ENCODE measurements around the gene NOP9.

Gene NOP9

DNA sequence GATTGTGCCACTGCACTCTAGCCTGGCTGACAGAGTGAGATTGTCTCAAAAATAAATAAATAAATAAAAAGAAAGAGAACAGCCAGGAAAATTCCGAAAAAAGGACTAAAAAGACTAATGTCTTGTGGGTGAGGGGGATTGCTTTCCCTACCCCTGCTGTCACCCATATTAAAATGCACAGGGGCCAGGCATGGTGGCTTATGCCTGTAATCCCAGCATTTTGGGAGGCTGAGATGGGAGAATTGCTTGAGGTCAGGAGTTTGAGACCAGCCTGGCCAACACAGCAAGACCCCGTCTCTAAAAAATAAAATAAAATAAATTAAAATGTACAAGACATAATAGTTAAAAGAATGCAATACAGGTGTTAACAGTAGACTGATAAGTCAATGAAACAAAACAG lies 6.1 kb upstream of the NOP9 start:
- H3K79me2 ChIP-seq (ENCODE audit: control insufficient read depth, low read length): peaks cover 1% of the 10 kb centered on the region; the same call in 1 of the 2 replicates
- H3K4me2 ChIP-seq (ENCODE audit: low read length): no peak overlapping the region
- no peak for TF ChIP-seq EZH2phosphoT487 (IDR thresholded peaks at IDR 0.05; ENCODE audit: borderline replicate concordance, low read length)
- TF ChIP-seq, protein P1, sequence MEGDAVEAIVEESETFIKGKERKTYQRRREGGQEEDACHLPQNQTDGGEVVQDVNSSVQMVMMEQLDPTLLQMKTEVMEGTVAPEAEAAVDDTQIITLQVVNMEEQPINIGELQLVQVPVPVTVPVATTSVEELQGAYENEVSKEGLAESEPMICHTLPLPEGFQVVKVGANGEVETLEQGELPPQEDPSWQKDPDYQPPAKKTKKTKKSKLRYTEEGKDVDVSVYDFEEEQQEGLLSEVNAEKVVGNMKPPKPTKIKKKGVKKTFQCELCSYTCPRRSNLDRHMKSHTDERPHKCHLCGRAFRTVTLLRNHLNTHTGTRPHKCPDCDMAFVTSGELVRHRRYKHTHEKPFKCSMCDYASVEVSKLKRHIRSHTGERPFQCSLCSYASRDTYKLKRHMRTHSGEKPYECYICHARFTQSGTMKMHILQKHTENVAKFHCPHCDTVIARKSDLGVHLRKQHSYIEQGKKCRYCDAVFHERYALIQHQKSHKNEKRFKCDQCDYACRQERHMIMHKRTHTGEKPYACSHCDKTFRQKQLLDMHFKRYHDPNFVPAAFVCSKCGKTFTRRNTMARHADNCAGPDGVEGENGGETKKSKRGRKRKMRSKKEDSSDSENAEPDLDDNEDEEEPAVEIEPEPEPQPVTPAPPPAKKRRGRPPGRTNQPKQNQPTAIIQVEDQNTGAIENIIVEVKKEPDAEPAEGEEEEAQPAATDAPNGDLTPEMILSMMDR (IDR thresholded peaks at IDR 0.05; ENCODE audit: low read depth, low read length, poor library complexity, severe bottlenecking): no peak

DNA sequence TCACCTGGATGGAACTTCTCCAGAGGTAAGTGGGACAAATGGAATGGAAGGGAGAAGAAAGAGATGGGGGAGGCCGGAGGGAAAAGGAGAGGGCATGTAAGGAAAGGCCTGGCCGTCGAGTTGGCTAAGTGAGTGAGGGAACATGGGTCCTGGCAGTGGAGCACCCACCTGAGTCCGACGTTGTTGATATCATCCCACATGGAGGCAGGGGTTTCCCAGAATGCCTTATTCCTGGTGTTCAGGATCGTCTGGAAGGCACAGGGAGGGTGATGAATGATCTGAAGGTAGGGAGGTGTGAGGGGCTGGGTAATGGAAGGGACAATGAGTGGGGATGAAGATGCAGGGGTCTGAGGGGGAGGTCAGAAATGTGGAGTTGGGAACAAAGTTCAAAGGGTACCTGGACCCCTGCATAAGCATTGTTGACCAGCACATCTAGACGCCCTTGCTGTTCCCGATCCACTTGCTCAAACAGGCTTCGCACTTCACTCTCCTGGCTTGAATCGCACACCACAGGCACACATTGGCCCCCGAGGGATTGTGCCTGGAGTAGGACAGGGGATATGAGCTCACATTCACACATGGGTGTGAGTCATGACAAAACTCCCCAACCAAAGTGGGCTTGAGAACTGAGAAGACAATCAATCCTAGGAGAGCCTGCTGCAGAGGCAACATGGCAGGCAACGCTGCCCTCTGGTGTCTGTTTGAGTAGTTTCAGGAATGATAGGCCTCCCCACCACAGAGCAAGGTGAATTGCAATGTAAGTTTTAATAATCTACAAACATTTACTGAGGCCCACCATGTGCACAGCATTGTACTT lies 3.1 kb upstream of the NOP9 start:
- no peaks in the 10 kb centered on the region for H3K9me2 ChIP-seq (replicated peaks; ENCODE audit: control insufficient read depth, low read length)
- H3K27ac ChIP-seq (ENCODE audit: low read depth, low read length): no peak overlapping the region
- H3K27me3 ChIP-seq (ENCODE audit: control insufficient read depth, low read length): no peaks in the 10 kb centered on the region
- H3K79me2 ChIP-seq (ENCODE audit: control insufficient read depth, low read length): peaks cover 30% of the 10 kb centered on the region
- H3K4me1 ChIP-seq (ENCODE audit: control insufficient read depth, low read length): peaks cover 32% of the 10 kb centered on the region
- peak overlapping the region; percentile 32; the same call in 1 of the 2 replicates for H3K4me2 ChIP-seq (ENCODE audit: low read length)
- TF ChIP-seq, protein P1 (IDR thresholded peaks at IDR 0.05; ENCODE audit: low read depth, low read length, poor library complexity, severe bottlenecking): peak; percentile 84
- TF ChIP-seq EZH2phosphoT487 (IDR thresholded peaks at IDR 0.05; ENCODE audit: borderline replicate concordance, low read length): no peak
- no peak overlapping the region for H3K4me3 ChIP-seq (ENCODE audit: low read length)
- H3K9me3 ChIP-seq (ENCODE audit: control insufficient read depth, insufficient read depth, low read length): no peaks in the 10 kb centered on the region
- no peaks in the 10 kb centered on the region; the same call in 1 of the 2 replicates for H4K20me1 ChIP-seq (ENCODE audit: control insufficient read depth, insufficient read depth, low read depth, low read length)
- H3K36me3 ChIP-seq (ENCODE audit: control insufficient read depth, low read length): peaks cover 39% of the 10 kb centered on the region
- 0 out of 2 replicates have a peak, but pooled peaks cover 3% of the 10 kb centered on the region for H3F3A ChIP-seq (ENCODE audit: control insufficient read depth, insufficient read depth)

More for the DNA sequence above, 6.1 kb upstream of the NOP9 start:
- Histone ChIP-seq H3K27ac (ENCODE audit: low read depth, low read length) (no peak overlapping the region), H4K20me1 (ENCODE audit: control insufficient read depth, insufficient read depth, low read depth, low read length) (no peaks in the 10 kb centered on the region), H3F3A (ENCODE audit: control insufficient read depth, insufficient read depth) (0 out of 2 replicates have a peak, but pooled peaks cover 2% of the 10 kb centered on the region), H3K4me3 (ENCODE audit: low read length) (no peak overlapping the region), H3K9me3 (ENCODE audit: control insufficient read depth, insufficient read depth, low read length) (no peaks in the 10 kb centered on the region), H3K9me2 (replicated peaks; ENCODE audit: control insufficient read depth, low read length) (no peaks in the 10 kb centered on the region), H3K4me1 (ENCODE audit: control insufficient read depth, low read length) (peaks cover 15% of the 10 kb centered on the region), H3K36me3 (ENCODE audit: control insufficient read depth, low read length) (peaks cover 35% of the 10 kb centered on the region), H3K27me3 (ENCODE audit: control insufficient read depth, low read length) (no peaks in the 10 kb centered on the region)

- H3K4me2 ChIP-seq (ENCODE audit: low read length): peak overlapping the region; percentile 32; the same call in 1 of the 2 replicates
- no peaks in the 10 kb centered on the region for H3K27me3 ChIP-seq (ENCODE audit: control insufficient read depth, low read length)
- peaks cover 34% of the 10 kb centered on the region for H3K79me2 ChIP-seq (ENCODE audit: control insufficient read depth, low read length)
- H4K20me1 ChIP-seq (ENCODE audit: control insufficient read depth, insufficient read depth, low read depth, low read length): no peaks in the 10 kb centered on the region; the same call in 1 of the 2 replicates
- no peaks in the 10 kb centered on the region for H3K9me2 ChIP-seq (replicated peaks; ENCODE audit: control insufficient read depth, low read length)
- no peak overlapping the region for H3K4me3 ChIP-seq (ENCODE audit: low read length)
- H3F3A ChIP-seq (ENCODE audit: control insufficient read depth, insufficient read depth): 0 out of 2 replicates have a peak, but pooled peaks cover 3% of the 10 kb centered on the region
- H3K9me3 ChIP-seq (ENCODE audit: control insufficient read depth, insufficient read depth, low read length): no peaks in the 10 kb centered on the region
- H3K27ac ChIP-seq (ENCODE audit: low read depth, low read length): no peak overlapping the region
- TF ChIP-seq EZH2phosphoT487 (IDR thresholded peaks at IDR 0.05; ENCODE audit: borderline replicate concordance, low read length): no peak
- TF ChIP-seq, protein P1 (IDR thresholded peaks at IDR 0.05; ENCODE audit: low read depth, low read length, poor library complexity, severe bottlenecking): peak; percentile 57
- H3K4me1 ChIP-seq (ENCODE audit: control insufficient read depth, low read length): peaks cover 32% of the 10 kb centered on the region
- peaks cover 41% of the 10 kb centered on the region for H3K36me3 ChIP-seq (ENCODE audit: control insufficient read depth, low read length)
Measured at GRCh38 chr14:24297190-24297964, 2.3 kb upstream of the NOP9 start.
